Measurements from ENCODE around the gene PRKCG. TPM values are rescaled to one million over a fixed set of nuclear protein-coding genes. Genes with fewer than 3 reads are reported as not detected.
"Not testable (repeated sequence)": the region's sequence is repeated elsewhere in the genome, so short reads cannot be mapped to it uniquely, and the experiment has no call there.

The PRKCG gene
- total and polyA plus RNA-seq, 2 of the 8 experiments (the other 6 are each of a cell fraction or from before 2014, with no cell fraction given) = 6.1 to 10.6 TPM

- not testable (repeated sequence) for H2BK12ac ChIP-seq (ENCODE audit: low read depth, low read length); H4K8ac ChIP-seq (ENCODE audit: extremely low read depth, insufficient read depth, low read length); H3K36me3 ChIP-seq (ENCODE audit: control insufficient read depth in 2 of 4, insufficient read depth in 4 of 4, low read length in 3 of 4); H2AFZ ChIP-seq (ENCODE audit: low read length); DNase-seq (ENCODE audit: low read depth in 1 of 2, low spot score in 2 of 2); H3K14ac ChIP-seq (ENCODE audit: insufficient read length); H2BK20ac ChIP-seq (ENCODE audit: low read length); H4K20me1 ChIP-seq (replicated peaks in 1 of 2; ENCODE audit: control insufficient read depth in 1 of 2, insufficient read depth in 2 of 2, low read length in 2 of 2); H4K5ac ChIP-seq (ENCODE audit: insufficient read length, low read depth, low read length); H3K4me1 ChIP-seq (replicated peaks in 1 of 4; ENCODE audit: control insufficient read depth in 3 of 4, insufficient read depth in 4 of 4, low read length in 3 of 4); H2BK120ac ChIP-seq (replicated peaks; ENCODE audit: low read depth, low read length); H2BK15ac ChIP-seq (ENCODE audit: low read length); H3K56ac ChIP-seq (replicated peaks; ENCODE audit: insufficient read length, low read depth, low read length); H3K23me2 ChIP-seq (ENCODE audit: low read depth, low read length); H3K27ac ChIP-seq (ENCODE audit: low read depth, low read length); H3K9me3 ChIP-seq (ENCODE audit: insufficient read depth in 2 of 2, low read depth in 1 of 2, low read length in 1 of 2); H3K27me3 ChIP-seq (replicated peaks in 1 of 4; ENCODE audit: control insufficient read depth in 3 of 4, extremely low read depth in 1 of 4, insufficient read depth in 3 of 4, low read length in 3 of 4); H2AK5ac ChIP-seq (ENCODE audit: low read depth, low read length); H3K4ac ChIP-seq (replicated peaks; ENCODE audit: insufficient read length, low read depth, low read length); H3K79me1 ChIP-seq (ENCODE audit: low read depth, low read length); H3K23ac ChIP-seq (ENCODE audit: insufficient read length); FAIRE-seq; H4K91ac ChIP-seq (replicated peaks; ENCODE audit: insufficient read length, low read length)
- Histone ChIP-seq H3K18ac (ENCODE audit: extremely low read depth, low read length) (peak overlapping the region; percentile 68), H2BK5ac (ENCODE audit: low read depth, low read length) (peak overlapping the region; percentile 77; the same call in 1 of the 2 replicates), H3K79me2 (ENCODE audit: control insufficient read depth in 1 of 2, insufficient read depth in 2 of 2, low read length in 2 of 2) (peaks cover 0 to 19% of the 10 kb centered on the region in 2 experiments; a peak in 2 of 4 replicates), H3K4me3 (ENCODE audit: extremely low read depth in 1 of 4, insufficient read depth in 2 of 4, low read depth in 3 of 4, low read length in 4 of 4) (peak overlapping the region; percentile 40 to 62 (median 48)), H3K4me2 (ENCODE audit: insufficient read depth in 1 of 2, low read depth in 2 of 2, low read length in 2 of 2) (peak overlapping the region; percentile 70 to 85), H3K9ac (replicated peaks in 1 of 4; ENCODE audit: extremely low read depth in 1 of 4, low read depth in 3 of 4, low read length in 3 of 4) (peak overlapping the region; percentile 57 to 70 (median 60); a peak in 6 of 7 replicates)
- ChIA-PET CTCF (ENCODE audit: partially characterized antibody) (interaction anchor here (1.0 kb wide), 1 partner anchor 1201 kb away, joined by 3 read pairs; no protein-coding TSS in a partner anchor), POLR2A (ENCODE audit: partially characterized antibody) (interaction anchor here (0.7 to 2.2 kb wide), 8 partner anchors 9 to 1201 kb away, joined by 3 to 6 read pairs (median 3); partner anchors contain the start of gene NLRP12)
- peak; percentile 16; the same call in 1 of the 2 replicates for TF ChIP-seq TBP (IDR thresholded peaks at IDR 0.05; ENCODE audit: low read depth, low read length)
- WGBS, 2 experiments (ENCODE audit: extremely low coverage in 1 of 2, insufficient coverage in 1 of 2, insufficient read length in 1 of 2, insufficient replicate concordance in 2 of 2, low coverage in 1 of 2, low lambda C conversion rate in 2 of 2, missing lambda C conversion rate in 1 of 2) = 3% methylated on average over 9 of the region's 13 CpGs; no CpG with 5 or more reads in 1 of the 2 experiments
These were observed 49.1 kb upstream of the PRKCG start for GRCh38 chr19:53832861-53833260.
